ENCODE results near the gene PDZD8.

Gene PDZD8

GRCh38 chr10:117284716-117285494 lies 90.3 kb downstream of the PDZD8 start:
- no peak overlapping the region for H3K27ac ChIP-seq (ENCODE audit: low read length)
- H3K9me3 ChIP-seq (ENCODE audit: insufficient read depth, low read length): no peaks in the 10 kb centered on the region
- H3K36me3 ChIP-seq (replicated peaks; ENCODE audit: low read depth, low read length): peaks cover 8% of the 10 kb centered on the region
- no peak overlapping the region for H3K4me3 ChIP-seq (ENCODE audit: low read length)
- H3K4me1 ChIP-seq (ENCODE audit: low read length): no peaks in the 10 kb centered on the region
- no peak for TF ChIP-seq EZH2phosphoT487 (IDR thresholded peaks at IDR 0.05; ENCODE audit: low read depth)
- no peak for TF ChIP-seq CTCF (IDR thresholded peaks at IDR 0.05; ENCODE audit: low read depth, low read length)
- no peaks in the 10 kb centered on the region for H4K20me1 ChIP-seq (ENCODE audit: insufficient read depth, low read length)
- H2AFZ ChIP-seq (ENCODE audit: low read depth, low read length): no peak overlapping the region
- H3K9ac ChIP-seq (ENCODE audit: low read length): no peak overlapping the region
- no peaks in the 10 kb centered on the region for H3K79me2 ChIP-seq (ENCODE audit: low read length)
- H3K27me3 ChIP-seq (ENCODE audit: low read depth, low read length): no peaks in the 10 kb centered on the region
- H3K4me2 ChIP-seq (ENCODE audit: low read length): no peak overlapping the region

- no peaks in the 10 kb centered on the region for H3K27me3 ChIP-seq (ENCODE audit: low read depth, low read length)
- no peak overlapping the region for H2AFZ ChIP-seq (ENCODE audit: low read depth, low read length)
- TF ChIP-seq EZH2phosphoT487 (IDR thresholded peaks at IDR 0.05; ENCODE audit: low read depth) (no peak), CTCF (IDR thresholded peaks at IDR 0.05; ENCODE audit: low read depth, low read length) (no peak)
- no peak overlapping the region for H3K4me2 ChIP-seq (ENCODE audit: low read length)
- H3K9ac ChIP-seq (ENCODE audit: low read length): no peak overlapping the region
- H3K4me1 ChIP-seq (ENCODE audit: low read length): no peaks in the 10 kb centered on the region
- no peaks in the 10 kb centered on the region for H3K36me3 ChIP-seq (replicated peaks; ENCODE audit: low read depth, low read length)
- no peak overlapping the region for H3K27ac ChIP-seq (ENCODE audit: low read length)
- H3K4me3 ChIP-seq (ENCODE audit: low read length): no peak overlapping the region
- H3K79me2 ChIP-seq (ENCODE audit: low read length): no peaks in the 10 kb centered on the region
- H3K9me3 ChIP-seq (ENCODE audit: insufficient read depth, low read length): no peaks in the 10 kb centered on the region
- H4K20me1 ChIP-seq (ENCODE audit: insufficient read depth, low read length): no peaks in the 10 kb centered on the region
Measured at GRCh38 chr10:117277675-117278074, 97.6 kb downstream of the PDZD8 start.

GRCh38 chr10:117275121-117275520 lies 100.1 kb downstream of the PDZD8 start:
- no peak overlapping the region for H3K9ac ChIP-seq (ENCODE audit: low read length)
- H2AFZ ChIP-seq (ENCODE audit: low read depth, low read length): no peak overlapping the region
- H3K4me1 ChIP-seq (ENCODE audit: low read length): no peaks in the 10 kb centered on the region
- no peaks in the 10 kb centered on the region for H3K79me2 ChIP-seq (ENCODE audit: low read length)
- no peaks in the 10 kb centered on the region for H3K36me3 ChIP-seq (replicated peaks; ENCODE audit: low read depth, low read length)
- H3K4me2 ChIP-seq (ENCODE audit: low read length): no peak overlapping the region
- H3K27ac ChIP-seq (ENCODE audit: low read length): no peak overlapping the region
- no peaks in the 10 kb centered on the region for H3K27me3 ChIP-seq (ENCODE audit: low read depth, low read length)
- TF ChIP-seq EZH2phosphoT487 (IDR thresholded peaks at IDR 0.05; ENCODE audit: low read depth) (no peak), CTCF (IDR thresholded peaks at IDR 0.05; ENCODE audit: low read depth, low read length) (no peak)
- H3K9me3 ChIP-seq (ENCODE audit: insufficient read depth, low read length): no peaks in the 10 kb centered on the region
- no peaks in the 10 kb centered on the region for H4K20me1 ChIP-seq (ENCODE audit: insufficient read depth, low read length)
- H3K4me3 ChIP-seq (ENCODE audit: low read length): no peak overlapping the region

- Histone ChIP-seq H3K9ac (ENCODE audit: low read length) (no peak overlapping the region), H3K4me2 (ENCODE audit: low read length) (no peak overlapping the region), H2AFZ (ENCODE audit: low read depth, low read length) (no peak overlapping the region), H3K79me2 (ENCODE audit: low read length) (no peaks in the 10 kb centered on the region), H3K4me1 (ENCODE audit: low read length) (no peaks in the 10 kb centered on the region), H3K27ac (ENCODE audit: low read length) (no peak overlapping the region), H4K20me1 (ENCODE audit: insufficient read depth, low read length) (no peaks in the 10 kb centered on the region), H3K9me3 (ENCODE audit: insufficient read depth, low read length) (no peaks in the 10 kb centered on the region), H3K4me3 (ENCODE audit: low read length) (no peak overlapping the region), H3K36me3 (replicated peaks; ENCODE audit: low read depth, low read length) (no peaks in the 10 kb centered on the region), H3K27me3 (ENCODE audit: low read depth, low read length) (no peaks in the 10 kb centered on the region)
- TF ChIP-seq CTCF (IDR thresholded peaks at IDR 0.05; ENCODE audit: low read depth, low read length) (no peak), EZH2phosphoT487 (IDR thresholded peaks at IDR 0.05; ENCODE audit: low read depth) (no peak)
Measured at GRCh38 chr10:117274509-117274908, 100.7 kb downstream of the PDZD8 start.
